GM23248 (cell line): ENCODE data around the gene ATP7B. TPM values are rescaled to one million over a fixed set of nuclear protein-coding genes. Genes with fewer than 3 reads are reported as not detected.

ENCODE experiments used
- DNase-seq: peaks from one replicate; pipeline ENCODE4 v3.0.0-alpha.2; 2015
- H2AFZ ChIP-seq: fragments of 200-600 bp; sonication (generic); 2 replicates; pipeline ENCODE4 v1.6.1; 2016; ENCODE audit warnings: antibody characterized with exemption
- H3F3A ChIP-seq: fragments of 200-600 bp; sonication (generic); 2 replicates; pipeline ENCODE4 v1.6.1; 2016; ENCODE audit warnings: mild to moderate bottlenecking, antibody characterized with exemption, mixed run types; ENCODE audit not compliant: insufficient read depth
- H3K27ac ChIP-seq: fragments of 200-600 bp; sonication (generic); 2 replicates; pipeline ENCODE4 v1.5.1; 2016; ENCODE audit warnings: mild to moderate bottlenecking
- H3K27me3 ChIP-seq: fragments of 200-600 bp; sonication (generic); replicated peaks from 2 replicates; pipeline ENCODE4 v1.6.1; 2016; ENCODE audit warnings: mild to moderate bottlenecking; ENCODE audit not compliant: insufficient read depth
- H3K36me3 ChIP-seq: fragments of 200-600 bp; sonication (generic); 2 replicates; pipeline ENCODE4 v1.6.1; 2016; ENCODE audit warnings: low read depth, mild to moderate bottlenecking
- H3K4me1 ChIP-seq: fragments of 200-600 bp; sonication (generic); 2 replicates; pipeline ENCODE4 v1.6.1; 2016; ENCODE audit warnings: mild to moderate bottlenecking; ENCODE audit not compliant: insufficient read depth
- H3K4me2 ChIP-seq: fragments of 200-600 bp; sonication (generic); one replicate; pipeline ENCODE4 v1.6.1; 2016; ENCODE audit warnings: mild to moderate bottlenecking; ENCODE audit not compliant: unreplicated experiment
- H3K4me3 ChIP-seq: fragments of 200-600 bp; sonication (generic); 2 replicates; pipeline ENCODE4 v1.5.1; 2016; ENCODE audit warnings: mild to moderate bottlenecking
- H3K79me2 ChIP-seq: fragments of 200-600 bp; sonication (generic); 2 replicates; pipeline ENCODE4 v1.6.1; 2016; ENCODE audit warnings: mild to moderate bottlenecking; ENCODE audit not compliant: insufficient read depth
- H3K9ac ChIP-seq: fragments of 200-600 bp; sonication (generic); 2 replicates; pipeline ENCODE4 v1.6.1; 2016; ENCODE audit warnings: mild to moderate bottlenecking
- H3K9me2 ChIP-seq: fragments of 200-600 bp; sonication (generic); 2 replicates; pipeline ENCODE4 v1.6.1; 2016; ENCODE audit warnings: mixed run types, mild to moderate bottlenecking, moderate library complexity; ENCODE audit not compliant: insufficient read depth
- H3K9me3 ChIP-seq: fragments of 200-600 bp; sonication (generic); one replicate; pipeline ENCODE4 v1.6.1; 2017; ENCODE audit warnings: low read depth
- H4K20me1 ChIP-seq: fragments of 200-600 bp; sonication (generic); 2 replicates; pipeline ENCODE4 v1.6.0; 2016; ENCODE audit not compliant: insufficient read depth
- EZH2 ChIP-seq: fragments of 200-600 bp; sonication (generic); IDR thresholded peaks from 2 replicates; pipeline ENCODE4 v1.6.1; 2018; ENCODE audit warnings: antibody characterized with exemption, mild to moderate bottlenecking; ENCODE audit not compliant: insufficient read depth, poor library complexity, severe bottlenecking
- EZH2phosphoT487 ChIP-seq: fragments of 200-600 bp; sonication (generic); IDR thresholded peaks from 2 replicates; pipeline ENCODE4 v1.6.1; 2018; ENCODE audit warnings: antibody characterized with exemption, moderate library complexity, mild to moderate bottlenecking, low read depth; ENCODE audit not compliant: insufficient read depth
- WGBS, 2 experiments: methylation state at CpG; one replicate each; pipeline ENCODE4 v1.1.6; 2015 to 2017; ENCODE audit warnings: low lambda C conversion rate in 2 of 2, low coverage in 1 of 2; ENCODE audit errors: missing lambda C conversion rate in 2 of 2; 5-methylcytosine and 5-hydroxymethylcytosine counted together
- in situ Hi-C: fragments of 300-500 bp; cut with MboI; formaldehyde crosslinking; loops from 2 replicates; pipeline ENCODE4 v1.15.0; 2020
- polyA plus RNA-seq: library from polyadenylated mRNA; unstranded; fragments of >200 nt; fragmentation: Nextera tagmentation; extraction: Ambion mirVana; gene quantifications from 2 replicates; pipeline ENCODE4 v1.2.1, GENCODE V29; 2016
- total RNA-seq: library from RNA; depleted of rRNA; stranded (reverse); fragments of >200 nt; shearing (Covaris generic); gene quantifications from 2 replicates; pipeline ENCODE4 v1.2.3, GENCODE V29; 2014

ATP7B gene
- total and polyA plus RNA-seq, 2 experiments from 2014 or later: 0.10 to 0.32 TPM

DNA sequence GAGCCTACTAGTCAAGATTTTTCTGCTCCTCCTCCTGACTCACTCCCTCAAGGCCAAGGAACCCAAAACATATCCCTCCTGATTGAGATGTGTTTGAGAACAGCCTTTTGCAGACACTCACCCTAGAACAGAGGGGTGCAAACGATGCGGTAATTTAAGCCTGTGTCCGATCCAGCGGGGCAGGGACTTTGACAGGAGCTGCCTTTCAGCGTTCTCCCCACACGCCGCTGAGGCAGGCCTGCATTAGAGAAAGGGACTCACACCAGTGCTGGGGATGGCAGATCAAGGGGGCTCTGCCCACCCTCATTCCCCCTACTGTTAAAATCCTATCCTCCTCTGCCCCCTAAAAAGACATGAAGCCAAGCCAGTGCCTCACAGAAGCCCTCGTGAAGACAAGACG, 79.0 kb downstream of the ATP7B start:
- TF ChIP-seq EZH2phosphoT487 (no peak), EZH2 (no peak)
- in situ Hi-C loops: no loop called here
- WGBS, 2 experiments: 88 to 90% methylated on average over 9 of the region's 9 CpGs

DNA sequence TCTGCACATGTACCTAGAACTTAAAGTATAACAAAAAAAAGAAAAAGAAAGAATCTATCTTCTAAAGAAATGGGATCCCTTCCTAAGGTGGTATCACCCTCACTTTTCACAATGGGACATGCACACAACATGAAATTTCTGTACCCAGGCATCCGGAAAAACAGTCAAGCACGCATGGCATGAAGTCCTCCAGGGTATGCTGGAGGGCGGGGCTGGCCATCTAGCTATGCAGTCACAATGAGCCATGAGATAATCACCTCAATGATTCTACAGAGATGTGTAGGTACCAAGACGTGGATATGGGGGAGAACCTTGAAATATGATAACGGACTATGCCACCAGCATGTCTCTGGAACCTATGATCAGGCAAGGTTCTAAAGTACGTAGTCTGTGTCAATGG, 79.6 kb downstream of the ATP7B start:
- no peaks in the 10 kb centered on the region for H3K79me2 ChIP-seq
- no peaks in the 10 kb centered on the region for H3F3A ChIP-seq
- no peaks in the 10 kb centered on the region for H3K4me1 ChIP-seq
- 67 to 79% methylated on average over 6 of the region's 6 CpGs for WGBS, 2 experiments
- no peak overlapping the region for H3K4me2 ChIP-seq
- no peaks in the 10 kb centered on the region for H3K36me3 ChIP-seq
- no peaks in the 10 kb centered on the region for H3K9me2 ChIP-seq
- DNase-seq: no peak
- H4K20me1 ChIP-seq: no peaks in the 10 kb centered on the region
- in situ Hi-C loops: no loop called here
- H2AFZ ChIP-seq: no peak overlapping the region
- no peak overlapping the region for H3K27ac ChIP-seq
- H3K27me3 ChIP-seq: no peaks in the 10 kb centered on the region; the same call in 1 of the 2 replicates
- H3K4me3 ChIP-seq: no peak overlapping the region
- no peaks in the 10 kb centered on the region for H3K9me3 ChIP-seq
- H3K9ac ChIP-seq: no peak overlapping the region
- TF ChIP-seq EZH2phosphoT487 (no peak), EZH2 (no peak)

More for the DNA sequence above, 79.0 kb downstream of the ATP7B start:
- H3K9ac ChIP-seq: no peak overlapping the region
- H2AFZ ChIP-seq: no peak overlapping the region
- no peaks in the 10 kb centered on the region; the same call in 1 of the 2 replicates for H3K27me3 ChIP-seq
- no peaks in the 10 kb centered on the region for H3K36me3 ChIP-seq
- no peaks in the 10 kb centered on the region for H3K9me2 ChIP-seq
- no peak overlapping the region for H3K27ac ChIP-seq
- DNase-seq: no peak
- no peaks in the 10 kb centered on the region for H3K4me1 ChIP-seq
- H3K9me3 ChIP-seq: no peaks in the 10 kb centered on the region
- no peaks in the 10 kb centered on the region for H3F3A ChIP-seq
- H3K79me2 ChIP-seq: no peaks in the 10 kb centered on the region
- H3K4me2 ChIP-seq: no peak overlapping the region
- H3K4me3 ChIP-seq: no peak overlapping the region
- H4K20me1 ChIP-seq: no peaks in the 10 kb centered on the region

DNA sequence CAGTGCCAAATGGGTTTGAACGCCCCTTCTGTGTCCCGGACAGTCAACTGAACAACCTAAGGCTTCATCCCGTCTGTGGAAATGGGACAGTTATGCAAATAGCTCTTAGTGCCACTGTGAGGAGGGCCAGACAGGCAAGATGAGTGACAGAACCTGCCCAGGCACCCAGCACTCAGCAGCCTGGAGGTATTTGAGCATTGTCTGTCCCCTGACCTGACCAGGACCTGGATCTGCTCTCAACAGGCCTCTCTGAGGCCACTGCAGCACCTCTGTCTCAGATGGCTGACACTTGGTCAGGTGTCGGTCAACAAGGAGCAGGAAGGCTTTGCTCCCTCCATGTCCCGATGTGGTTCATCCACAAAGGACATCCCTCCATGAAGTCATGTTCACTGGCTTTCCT, 81.6 kb downstream of the ATP7B start:
- Histone ChIP-seq H4K20me1 (no peaks in the 10 kb centered on the region), H3F3A (no peaks in the 10 kb centered on the region), H3K9me2 (no peaks in the 10 kb centered on the region), H3K79me2 (no peaks in the 10 kb centered on the region), H3K4me3 (no peak overlapping the region), H2AFZ (no peak overlapping the region), H3K4me1 (no peaks in the 10 kb centered on the region), H3K4me2 (no peak overlapping the region), H3K27ac (no peak overlapping the region), H3K27me3 (peaks cover 5% of the 10 kb centered on the region), H3K9ac (no peak overlapping the region), H3K9me3 (no peaks in the 10 kb centered on the region), H3K36me3 (no peaks in the 10 kb centered on the region)
- TF ChIP-seq EZH2: no peak
- no peak for TF ChIP-seq EZH2phosphoT487
- no peak for DNase-seq
- in situ Hi-C loops: no loop called here
- WGBS, 2 experiments: 53 to 56% methylated on average over 5 of the region's 5 CpGs

DNA sequence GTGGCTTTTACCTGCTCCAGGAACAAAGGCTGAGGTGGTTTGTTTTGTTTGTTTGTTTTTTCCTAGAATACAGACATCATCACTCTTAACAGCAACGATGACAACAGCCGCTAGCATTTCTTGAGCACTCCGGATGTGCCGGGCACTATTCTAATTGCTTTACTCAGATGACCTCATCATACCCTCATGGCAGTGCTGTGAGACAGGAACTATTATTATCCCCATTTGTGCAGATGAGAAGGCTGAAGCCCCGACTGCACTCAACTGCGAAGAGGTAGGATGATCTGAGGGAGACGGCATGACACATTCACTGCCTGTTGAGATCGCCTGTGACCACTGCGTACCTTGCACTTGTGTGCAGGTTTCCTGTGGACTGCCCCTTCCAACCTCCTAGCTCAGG, 83.0 kb downstream of the ATP7B start:
- H3K4me3 ChIP-seq: no peak overlapping the region
- H3K4me2 ChIP-seq: no peak overlapping the region
- H3K79me2 ChIP-seq: no peaks in the 10 kb centered on the region
- no peaks in the 10 kb centered on the region for H3F3A ChIP-seq
- WGBS, 2 experiments: 81% methylated on average over 9 of the region's 9 CpGs
- no peaks in the 10 kb centered on the region for H4K20me1 ChIP-seq
- H3K4me1 ChIP-seq: no peaks in the 10 kb centered on the region
- no peaks in the 10 kb centered on the region for H3K36me3 ChIP-seq
- no peak for DNase-seq
- H2AFZ ChIP-seq: no peak overlapping the region
- H3K27me3 ChIP-seq: peaks cover 5% of the 10 kb centered on the region
- in situ Hi-C loops: no loop called here
- TF ChIP-seq EZH2 (no peak), EZH2phosphoT487 (no peak)
- H3K9me2 ChIP-seq: no peaks in the 10 kb centered on the region
- H3K9ac ChIP-seq: no peak overlapping the region
- no peaks in the 10 kb centered on the region for H3K9me3 ChIP-seq
- H3K27ac ChIP-seq: no peak overlapping the region

DNA sequence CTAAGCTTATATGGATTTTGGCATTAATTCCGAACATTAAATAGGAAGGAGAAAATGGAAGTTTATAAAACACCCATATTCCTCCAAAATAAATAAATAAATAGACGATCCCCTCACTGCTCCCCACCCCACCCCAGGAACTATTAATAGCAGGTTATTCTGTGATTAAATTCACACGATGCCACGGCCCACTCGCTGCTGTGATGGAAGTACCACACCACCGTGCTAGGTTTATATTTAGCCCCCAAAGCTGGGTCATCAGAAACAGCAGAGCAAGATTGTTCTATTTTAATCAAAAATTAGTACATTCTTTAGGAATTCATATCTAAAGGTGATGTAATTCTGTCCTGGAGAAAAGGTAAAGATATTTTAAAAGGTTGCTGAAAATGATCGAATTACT, 84.1 kb downstream of the ATP7B start:
- Histone ChIP-seq H3K9ac (no peak overlapping the region), H3K4me1 (no peaks in the 10 kb centered on the region), H3K9me3 (no peaks in the 10 kb centered on the region), H3K4me3 (no peak overlapping the region), H3K4me2 (no peak overlapping the region), H4K20me1 (no peaks in the 10 kb centered on the region), H3K27ac (no peak overlapping the region), H2AFZ (no peak overlapping the region), H3K9me2 (no peaks in the 10 kb centered on the region), H3K36me3 (no peaks in the 10 kb centered on the region), H3F3A (no peaks in the 10 kb centered on the region), H3K27me3 (peaks cover 5% of the 10 kb centered on the region), H3K79me2 (no peaks in the 10 kb centered on the region)
- 56 to 57% methylated on average over 7 of the region's 7 CpGs for WGBS, 2 experiments
- DNase-seq: no peak
- in situ Hi-C loops: no loop called here
- no peak for TF ChIP-seq EZH2
- no peak for TF ChIP-seq EZH2phosphoT487
